Esophagus squamous epithelium (tissue), 4 donors: Measurements from ENCODE around the gene ZNF710.

ENCODE experiments used
- CTCF ChIP-seq, 6 experiments: fragments of 450-650 bp in 4 of 6; fragments of 200-600 bp in 2 of 6; sonication (generic) in 2 of 6; IDR thresholded peaks; one replicate each; pipeline ENCODE4 v1.5.1; 2016 to 2019; ENCODE audit warnings: antibody characterized with exemption in 6 of 6, mild to moderate bottlenecking in 4 of 6, moderate library complexity in 4 of 6
- POLR2A ChIP-seq, 4 donors: fragments of 450-650 bp; IDR thresholded peaks; one replicate each; pipeline ENCODE4 v1.6.1; 2017; ENCODE audit warnings: antibody characterized with exemption in 4 of 4, mild to moderate bottlenecking in 4 of 4, moderate library complexity in 3 of 4

GRCh38 chr15:90085565-90085964 is 84.4 kb downstream of the ZNF710 start:
- TF ChIP-seq POLR2A (IDR thresholded peaks at IDR 0.05) (no peak), CTCF (IDR thresholded peaks at IDR 0.05) (no peak)
